Hepatocyte (in vitro differentiated cells): ENCODE measurements around the gene ROR1. TPM values are rescaled to one million over a fixed set of nuclear protein-coding genes. Genes with fewer than 3 reads are reported as not detected.

Source experiments
- DNase-seq: peaks from one replicate; pipeline ENCODE4 v3.0.0-alpha.2; 2016; ENCODE audit warnings: low spot score
- H2AFZ ChIP-seq: fragments of 200-600 bp; sonication (generic); 2 replicates; pipeline ENCODE4 v1.6.0; 2016; ENCODE audit warnings: antibody characterized with exemption, mild to moderate bottlenecking
- H3K27ac ChIP-seq: fragments of 200-600 bp; sonication (generic); 2 replicates; pipeline ENCODE4 v1.5.1; 2016; ENCODE audit warnings: mild to moderate bottlenecking
- H3K27me3 ChIP-seq: fragments of 200-600 bp; sonication (generic); 2 replicates; pipeline ENCODE4 v1.6.1; 2016
- H3K36me3 ChIP-seq: fragments of 200-600 bp; sonication (generic); replicated peaks from 2 replicates; pipeline ENCODE4 v1.5.1; 2016; ENCODE audit warnings: low read depth; ENCODE audit not compliant: insufficient read depth
- H3K4me1 ChIP-seq: fragments of 200-600 bp; sonication (generic); 2 replicates; pipeline ENCODE4 v1.5.1; 2016; ENCODE audit warnings: mild to moderate bottlenecking, moderate library complexity; ENCODE audit not compliant: insufficient read depth
- H3K4me2 ChIP-seq: fragments of 200-600 bp; sonication (generic); 2 replicates; pipeline ENCODE4 v1.6.0; 2016
- H3K4me3 ChIP-seq: fragments of 200-600 bp; sonication (generic); 2 replicates; pipeline ENCODE4 v1.5.1; 2016; ENCODE audit warnings: mild to moderate bottlenecking
- H3K79me2 ChIP-seq: fragments of 200-600 bp; sonication (generic); 2 replicates; pipeline ENCODE4 v1.6.0; 2017; ENCODE audit warnings: mild to moderate bottlenecking
- H3K9me2 ChIP-seq: fragments of 200-600 bp; sonication (generic); replicated peaks from 2 replicates; pipeline ENCODE4 v1.6.0; 2017; ENCODE audit warnings: mild to moderate bottlenecking; ENCODE audit not compliant: insufficient read depth
- H3K9me3 ChIP-seq: fragments of 200-600 bp; sonication (generic); 2 replicates; pipeline ENCODE4 v1.5.1; 2016; ENCODE audit warnings: low read depth, mild to moderate bottlenecking
- H4K20me1 ChIP-seq: fragments of 200-600 bp; sonication (generic); 2 replicates; pipeline ENCODE4 v1.6.0; 2016; ENCODE audit warnings: mild to moderate bottlenecking; ENCODE audit not compliant: insufficient read depth, poor library complexity, severe bottlenecking
- CTCF ChIP-seq: fragments of 200-600 bp; sonication (generic); IDR thresholded peaks from 2 replicates; pipeline ENCODE4 v1.5.1; 2016; ENCODE audit warnings: antibody characterized with exemption, mild to moderate bottlenecking; ENCODE audit not compliant: poor library complexity
- EZH2 ChIP-seq: fragments of 200-600 bp; sonication (generic); IDR thresholded peaks from 2 replicates; pipeline ENCODE4 v1.6.1; 2016; ENCODE audit warnings: antibody characterized with exemption, mild to moderate bottlenecking, borderline replicate concordance
- EZH2phosphoT487 ChIP-seq: fragments of 200-600 bp; sonication (generic); IDR thresholded peaks from one replicate; pipeline ENCODE4 v1.6.1; 2018; ENCODE audit warnings: antibody characterized with exemption, mild to moderate bottlenecking, low read depth, moderate library complexity; ENCODE audit not compliant: unreplicated experiment, severe bottlenecking
- WGBS: methylation state at CpG from one replicate; pipeline ENCODE4 v1.1.6; 2016; ENCODE audit warnings: low lambda C conversion rate; ENCODE audit errors: missing lambda C conversion rate; 5-methylcytosine and 5-hydroxymethylcytosine counted together
- polyA plus RNA-seq: library from polyadenylated mRNA; unstranded; fragments of >200 nt; fragmentation: Nextera tagmentation; extraction: Ambion mirVana; gene quantifications from 2 replicates; pipeline ENCODE4 v1.2.1, GENCODE V29; 2016
- total RNA-seq: library from RNA; depleted of rRNA; stranded (reverse); fragments of >200 nt; gene quantifications from 2 replicates; pipeline ENCODE4 v1.2.3, GENCODE V29; 2014

The ROR1 gene
- total and polyA plus RNA-seq, 2 experiments from 2014 or later = 16.4 to 27.7 TPM

GRCh38 chr1:64111787-64112186 lies 338.0 kb downstream of the ROR1 start:
- Histone ChIP-seq H3K36me3 (no peaks in the 10 kb centered on the region), H3K4me2 (no peak overlapping the region)

GRCh38 chr1:64112281-64112680 lies 338.5 kb downstream of the ROR1 start:
- Histone ChIP-seq H4K20me1 (no peaks in the 10 kb centered on the region), H3K4me2 (no peak overlapping the region), H3K27me3 (no peaks in the 10 kb centered on the region), H3K9me2 (no peaks in the 10 kb centered on the region), H3K4me3 (no peak overlapping the region), H3K4me1 (no peaks in the 10 kb centered on the region), H3K36me3 (no peaks in the 10 kb centered on the region), H3K9me3 (no peaks in the 10 kb centered on the region), H2AFZ (no peak overlapping the region), H3K79me2 (no peaks in the 10 kb centered on the region), H3K27ac (no peak overlapping the region)
- 89% methylated on average over 2 of the region's 2 CpGs for WGBS
- DNase-seq = no peak
- no peak for TF ChIP-seq CTCF
- no peak for TF ChIP-seq EZH2phosphoT487
- no peak for TF ChIP-seq EZH2

More at GRCh38 chr1:64111787-64112186, 338.0 kb downstream of the ROR1 start:
- TF ChIP-seq CTCF (no peak), EZH2 (no peak), EZH2phosphoT487 (no peak)
- no peaks in the 10 kb centered on the region for H3K4me1 ChIP-seq
- H3K27me3 ChIP-seq = no peaks in the 10 kb centered on the region
- no peak overlapping the region for H3K4me3 ChIP-seq
- H2AFZ ChIP-seq = no peak overlapping the region
- H3K9me2 ChIP-seq = no peaks in the 10 kb centered on the region
- peaks cover 3% of the 10 kb centered on the region for H3K79me2 ChIP-seq
- DNase-seq = no peak
- no peaks in the 10 kb centered on the region for H3K9me3 ChIP-seq
- H4K20me1 ChIP-seq = no peaks in the 10 kb centered on the region
- WGBS = 81% methylated on average over 3 of the region's 3 CpGs
- no peak overlapping the region for H3K27ac ChIP-seq

GRCh38 chr1:64114012-64114525 lies 340.3 kb downstream of the ROR1 start:
- DNase-seq = no peak
- Histone ChIP-seq H3K36me3 (no peaks in the 10 kb centered on the region), H3K9me3 (no peaks in the 10 kb centered on the region), H3K4me3 (no peak overlapping the region), H4K20me1 (no peaks in the 10 kb centered on the region), H3K9me2 (no peaks in the 10 kb centered on the region), H3K27ac (no peak overlapping the region), H3K27me3 (no peaks in the 10 kb centered on the region), H2AFZ (no peak overlapping the region), H3K4me1 (no peaks in the 10 kb centered on the region), H3K4me2 (no peak overlapping the region), H3K79me2 (no peaks in the 10 kb centered on the region)
- no peak for TF ChIP-seq EZH2
- no peak for TF ChIP-seq CTCF
- TF ChIP-seq EZH2phosphoT487 = no peak
- 79% methylated on average over 5 of the region's 5 CpGs for WGBS

- Histone ChIP-seq H4K20me1 (no peaks in the 10 kb centered on the region), H3K79me2 (no peaks in the 10 kb centered on the region), H3K9me3 (no peaks in the 10 kb centered on the region), H3K27ac (no peak overlapping the region), H3K9me2 (no peaks in the 10 kb centered on the region), H2AFZ (no peak overlapping the region), H3K36me3 (no peaks in the 10 kb centered on the region), H3K4me1 (no peaks in the 10 kb centered on the region), H3K27me3 (no peaks in the 10 kb centered on the region), H3K4me2 (no peak overlapping the region), H3K4me3 (no peak overlapping the region)
- TF ChIP-seq EZH2phosphoT487 = no peak
- TF ChIP-seq EZH2 = no peak
- no peak for TF ChIP-seq CTCF
- WGBS = 70% methylated on average over 5 of the region's 5 CpGs
- no peak for DNase-seq
These were observed 342.7 kb downstream of the ROR1 start for GRCh38 chr1:64116537-64116936.
